HFFc6 (cell line): ENCODE results near the gene BDNF. TPM values are rescaled to one million over a fixed set of nuclear protein-coding genes. Genes with fewer than 3 reads are reported as not detected.

Experiments
- DNase-seq: peaks from one replicate; pipeline ENCODE4 v3.0.0-alpha.2; 2018
- H3K27ac Mint-ChIP-seq: 2 replicates; pipeline ENCODE4 v1.8.0; 2020; ENCODE audit warnings: mild to moderate bottlenecking, mixed read lengths
- H3K27me3 Mint-ChIP-seq: 2 replicates; pipeline ENCODE4 v1.8.0; 2021; ENCODE audit warnings: mild to moderate bottlenecking, moderate library complexity, mixed read lengths; ENCODE audit not compliant: insufficient read depth
- H3K36me3 Mint-ChIP-seq: 2 replicates; pipeline ENCODE4 v1.8.0; 2021; ENCODE audit warnings: low read depth, mixed read lengths
- H3K4me1 Mint-ChIP-seq: 2 replicates; pipeline ENCODE4 v1.8.0; 2020; ENCODE audit warnings: low read depth, mixed read lengths
- H3K4me3 Mint-ChIP-seq: 2 replicates; pipeline ENCODE4 v1.8.0; 2020; ENCODE audit warnings: mild to moderate bottlenecking, moderate library complexity, mixed read lengths
- H3K9me3 Mint-ChIP-seq: 2 replicates; pipeline ENCODE4 v1.8.0; 2020; ENCODE audit warnings: mild to moderate bottlenecking, mixed read lengths
- CTCF ChIP-seq: fragments of 200-600 bp; sonication (generic); IDR thresholded peaks from 2 replicates; pipeline ENCODE4 v1.5.0; 2021; ENCODE audit warnings: antibody characterized with exemption, mild to moderate bottlenecking
- total RNA-seq, 6 experiments: library from RNA; stranded (reverse); fragmentation: NEBNext Ultra II Directional; extraction: Animal tissue kit (Norgen Biotek cat#: 25700); gene quantifications; 2 replicates in 1 of 6; 3 replicates in 5 of 6; pipeline ENCODE4 v1.2.3, GENCODE V29; 2021

Gene BDNF
- total RNA-seq, 6 experiments from 2014 or later: 62.1 to 92.2 (median 90.0) TPM

GRCh38 chr11:27694992-27695391 lies 5.3 kb downstream of the BDNF start:
- peak; percentile 65 for TF ChIP-seq CTCF
- Mint-ChIP-seq H3K27ac (peak overlapping the region; percentile 77), H3K9me3 (no peaks in the 10 kb centered on the region), H3K4me3 (peak overlapping the region; percentile 98), H3K27me3 (peaks cover 15% of the 10 kb centered on the region), H3K4me1 (peaks cover 77% of the 10 kb centered on the region), H3K36me3 (peaks cover 81% of the 10 kb centered on the region)
- no peak for DNase-seq

- Mint-ChIP-seq H3K27me3 (peaks cover 7% of the 10 kb centered on the region; the same call in 1 of the 2 replicates), H3K4me1 (peaks cover 93% of the 10 kb centered on the region), H3K36me3 (peaks cover 80% of the 10 kb centered on the region), H3K4me3 (peak overlapping the region; percentile 98), H3K27ac (peak overlapping the region; percentile 44), H3K9me3 (no peaks in the 10 kb centered on the region)
- DNase-seq: no peak
- no peak for TF ChIP-seq CTCF
These were observed 6.9 kb downstream of the BDNF start for GRCh38 chr11:27693398-27693797.

GRCh38 chr11:27692781-27693180 lies 7.5 kb downstream of the BDNF start:
- Mint-ChIP-seq H3K36me3 (peaks cover 83% of the 10 kb centered on the region), H3K9me3 (no peaks in the 10 kb centered on the region), H3K4me1 (peaks cover 93% of the 10 kb centered on the region), H3K27me3 (peaks cover 7% of the 10 kb centered on the region; the same call in 1 of the 2 replicates), H3K4me3 (peak overlapping the region; percentile 98), H3K27ac (peak overlapping the region; percentile 44; the same call in 1 of the 2 replicates)
- TF ChIP-seq CTCF: no peak
- no peak for DNase-seq

- Mint-ChIP-seq H3K27ac (no peak overlapping the region), H3K4me1 (peaks cover 90% of the 10 kb centered on the region), H3K27me3 (peaks cover 4% of the 10 kb centered on the region), H3K36me3 (peaks cover 94% of the 10 kb centered on the region), H3K4me3 (no peak overlapping the region), H3K9me3 (peaks cover 21% of the 10 kb centered on the region)
- no peak for DNase-seq
- TF ChIP-seq CTCF: no peak
These were observed 12.2 kb downstream of the BDNF start for GRCh38 chr11:27688076-27688475.

- Mint-ChIP-seq H3K27me3 (peaks cover 4% of the 10 kb centered on the region), H3K36me3 (peaks cover 66% of the 10 kb centered on the region), H3K27ac (peak overlapping the region; percentile 70), H3K9me3 (peaks cover 28% of the 10 kb centered on the region), H3K4me1 (peaks cover 97% of the 10 kb centered on the region), H3K4me3 (no peak overlapping the region)
- no peak for TF ChIP-seq CTCF
- DNase-seq: no peak
These were observed 18.6 kb downstream of the BDNF start for GRCh38 chr11:27681664-27682063.
